GM20431 (cell line): Measurements from ENCODE around the gene CALHM4.

Source experiments
- in situ Hi-C: fragments of 300-500 bp; cut with MseI, MboI; formaldehyde crosslinking; loops from one replicate; pipeline ENCODE4 v1.15.0; 2020; ENCODE audit warnings: low sequenced_read_pairs; ENCODE audit not compliant: unreplicated experiment

CALHM4 gene, protein sequence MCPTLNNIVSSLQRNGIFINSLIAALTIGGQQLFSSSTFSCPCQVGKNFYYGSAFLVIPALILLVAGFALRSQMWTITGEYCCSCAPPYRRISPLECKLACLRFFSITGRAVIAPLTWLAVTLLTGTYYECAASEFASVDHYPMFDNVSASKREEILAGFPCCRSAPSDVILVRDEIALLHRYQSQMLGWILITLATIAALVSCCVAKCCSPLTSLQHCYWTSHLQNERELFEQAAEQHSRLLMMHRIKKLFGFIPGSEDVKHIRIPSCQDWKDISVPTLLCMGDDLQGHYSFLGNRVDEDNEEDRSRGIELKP

DNA sequence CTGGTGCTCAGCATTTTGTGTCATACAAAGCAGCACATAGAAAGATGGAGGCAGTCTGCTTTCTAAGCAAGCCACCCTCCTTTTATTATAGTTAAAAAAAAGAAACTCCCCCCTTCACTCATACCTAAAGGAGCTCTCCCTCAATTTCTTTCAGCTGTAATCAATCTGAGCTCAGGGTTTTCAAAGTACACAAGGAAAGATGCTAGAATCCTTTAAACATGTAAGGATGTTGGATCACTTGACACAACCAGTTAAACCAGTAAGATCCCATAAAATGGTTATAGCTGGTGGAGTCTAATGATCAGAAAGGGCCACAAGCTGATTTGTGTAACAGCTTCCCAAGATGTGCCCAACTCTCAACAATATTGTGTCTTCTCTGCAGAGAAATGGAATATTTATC, at the start of gene CALHM4:
Gene CALHM4 (plus strand): TSS at position 301 of the 400 bp plus-strand sequence. CDS start 43 bp downstream, at position 344.
- in situ Hi-C loops, result no loop called here

DNA sequence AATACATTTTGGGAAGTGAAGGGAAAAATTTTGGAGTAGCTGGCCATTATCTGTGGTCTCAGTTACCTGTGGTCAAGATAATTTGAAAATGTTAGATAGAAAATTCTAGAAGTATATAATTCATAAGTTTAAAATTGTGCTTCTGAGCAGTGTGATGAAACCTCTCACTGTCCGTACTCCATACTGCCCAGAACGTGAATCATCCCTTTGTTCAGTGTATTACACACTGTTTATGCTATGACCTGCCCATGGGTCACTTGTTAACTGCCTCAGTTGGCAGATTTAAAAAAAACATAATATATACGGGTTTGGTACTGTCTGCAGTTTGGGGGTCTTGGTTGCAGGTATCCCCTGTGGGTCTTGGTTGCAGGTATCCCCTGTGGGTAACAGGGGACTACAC, 46.2 kb upstream of the CALHM4 start:
- in situ Hi-C loops, result no loop called here

DNA sequence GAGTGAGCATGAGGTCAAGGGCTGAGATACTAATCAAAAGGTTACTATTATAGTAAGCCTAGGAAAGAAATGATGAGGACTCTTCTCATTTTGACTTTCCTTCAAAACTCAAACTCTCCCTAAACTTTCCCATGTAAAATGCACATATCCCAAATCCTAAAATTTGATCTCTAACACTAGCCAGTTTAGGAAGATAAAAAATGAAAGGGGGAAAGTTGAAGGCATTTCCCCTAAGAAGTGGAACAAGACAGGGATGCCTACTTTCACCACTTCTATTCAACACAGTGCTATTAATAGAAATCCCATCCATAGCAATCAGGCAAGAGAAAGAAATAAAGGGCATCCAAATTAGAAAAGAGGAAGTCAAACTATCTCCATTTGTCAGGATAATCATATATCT, 45.0 kb upstream of the CALHM4 start:
- in situ Hi-C loops, result no loop called here

DNA sequence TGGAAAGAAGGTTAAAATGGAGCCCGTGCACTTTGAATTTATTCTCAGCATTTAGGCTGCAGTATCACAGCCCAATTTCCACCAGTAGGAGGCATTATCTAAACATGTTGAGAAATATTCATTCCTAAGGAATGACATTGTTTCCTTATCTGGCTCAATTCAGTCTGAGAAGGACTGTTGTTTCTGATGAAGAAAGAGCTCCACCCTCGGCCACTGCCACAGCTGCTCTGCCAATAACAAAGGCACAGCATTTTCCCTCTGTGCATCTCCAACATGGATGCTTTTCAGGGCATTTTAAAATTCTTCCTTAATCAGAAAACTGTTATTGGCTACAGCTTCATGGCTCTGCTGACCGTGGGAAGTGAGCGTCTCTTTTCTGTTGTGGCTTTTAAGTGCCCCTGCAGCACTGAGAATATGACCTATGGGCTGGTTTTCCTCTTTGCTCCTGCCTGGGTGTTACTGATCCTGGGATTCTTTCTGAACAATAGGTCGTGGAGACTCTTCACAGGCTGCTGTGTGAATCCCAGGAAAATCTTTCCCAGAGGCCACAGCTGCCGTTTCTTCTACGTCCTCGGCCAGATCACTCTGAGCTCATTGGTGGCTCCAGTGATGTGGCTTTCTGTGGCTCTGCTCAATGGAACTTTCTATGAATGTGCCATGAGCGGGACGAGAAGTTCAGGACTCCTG, 42.0 kb upstream of the CALHM4 start, which contains the start of gene CALHM5:
Gene CALHM5 (plus strand): TSS at position 216 of the 687 bp plus-strand sequence. CDS start 58 bp downstream, at position 274.
- in situ Hi-C loops, result no loop called here

DNA sequence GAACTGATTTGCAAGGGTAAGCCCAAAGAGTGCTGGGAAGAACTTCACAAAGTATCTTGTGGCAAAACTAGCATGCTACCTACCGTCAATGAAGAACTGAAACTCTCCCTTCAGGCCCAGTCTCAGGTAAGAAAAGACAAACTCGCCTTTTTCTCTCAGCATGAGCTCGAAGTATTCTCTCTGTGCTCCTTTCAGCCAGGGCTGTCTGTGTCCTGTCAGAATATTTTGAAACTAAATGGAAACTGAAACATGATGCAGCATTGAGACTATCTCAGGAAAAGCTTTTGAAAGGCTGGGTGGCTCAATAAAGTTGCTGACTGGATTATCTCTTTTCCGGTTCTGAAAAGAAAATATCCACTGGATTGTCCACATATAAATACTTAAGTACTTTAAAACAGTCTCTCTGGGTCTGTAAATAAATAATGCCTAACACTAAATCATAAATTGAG, 41.4 kb upstream of the CALHM4 start:
- in situ Hi-C loops, result no loop called here

DNA sequence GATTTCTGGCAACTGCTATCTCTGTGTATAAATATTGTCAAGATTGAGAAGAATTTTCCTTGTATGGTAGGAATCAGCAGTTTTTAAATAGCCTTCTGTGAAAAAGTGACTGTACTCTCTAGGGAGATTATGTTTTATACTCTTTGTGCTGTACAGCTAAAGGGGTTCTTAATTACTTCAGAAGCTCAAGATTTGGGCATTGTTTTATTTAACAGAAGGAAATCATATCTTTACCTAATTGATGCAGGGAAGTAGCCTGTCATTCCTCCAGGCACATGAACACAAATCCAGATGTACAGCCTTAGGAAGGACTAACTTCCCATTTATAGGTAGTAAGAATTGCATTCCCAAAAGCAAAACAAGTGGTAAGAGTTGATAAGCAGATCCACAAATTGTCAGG, 40.8 kb upstream of the CALHM4 start:
- in situ Hi-C loops, result no loop called here

DNA sequence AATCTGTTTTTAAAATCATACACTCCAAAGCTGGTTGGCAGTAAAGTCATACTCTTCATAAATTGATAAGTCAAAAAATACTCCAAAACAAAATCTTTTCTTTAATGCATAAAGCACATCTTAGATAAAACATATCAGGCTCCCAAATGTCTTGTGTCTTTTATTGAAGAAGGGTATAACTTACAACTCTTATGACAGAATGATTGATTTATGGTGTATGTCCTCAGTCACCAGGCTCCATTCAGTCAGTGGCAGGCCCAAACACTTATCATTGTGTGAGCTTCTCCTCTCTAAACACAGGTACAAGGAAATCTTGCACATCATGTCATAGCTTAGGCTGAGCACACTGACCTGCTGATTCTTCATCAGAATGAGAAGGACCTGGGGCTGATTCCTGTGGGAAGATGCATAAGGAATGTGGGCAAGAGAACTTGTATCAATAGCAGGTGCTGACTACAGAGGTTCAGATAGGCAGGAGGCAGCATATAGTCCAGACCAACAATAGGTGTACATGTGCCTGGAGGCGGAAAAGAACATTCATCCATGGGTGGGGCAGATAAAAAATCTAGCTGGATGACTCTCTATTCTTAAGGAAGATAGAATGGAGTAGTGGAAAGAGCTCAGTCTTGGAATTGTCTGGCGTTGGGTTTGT, 40.2 kb upstream of the CALHM4 start:
- in situ Hi-C loops, result no loop called here

DNA sequence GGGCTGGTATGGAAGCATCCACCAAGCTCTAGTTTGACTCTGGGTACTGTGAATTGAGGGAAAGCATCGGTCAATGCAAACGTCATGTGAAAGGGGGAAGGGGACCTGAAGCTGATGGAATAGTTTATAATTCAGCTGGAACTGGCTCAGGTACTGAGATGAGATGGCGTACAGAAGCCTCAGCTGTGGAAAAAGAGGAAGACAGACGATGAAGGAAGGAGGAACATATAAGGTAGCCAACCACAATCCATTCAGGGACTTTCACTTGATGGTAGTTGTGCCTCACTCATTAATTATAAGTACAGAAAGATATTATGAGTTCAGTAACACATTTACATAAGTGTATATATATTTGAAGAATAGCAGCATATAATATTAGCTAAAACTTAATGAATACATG, 39.4 kb upstream of the CALHM4 start:
- in situ Hi-C loops, result no loop called here

DNA sequence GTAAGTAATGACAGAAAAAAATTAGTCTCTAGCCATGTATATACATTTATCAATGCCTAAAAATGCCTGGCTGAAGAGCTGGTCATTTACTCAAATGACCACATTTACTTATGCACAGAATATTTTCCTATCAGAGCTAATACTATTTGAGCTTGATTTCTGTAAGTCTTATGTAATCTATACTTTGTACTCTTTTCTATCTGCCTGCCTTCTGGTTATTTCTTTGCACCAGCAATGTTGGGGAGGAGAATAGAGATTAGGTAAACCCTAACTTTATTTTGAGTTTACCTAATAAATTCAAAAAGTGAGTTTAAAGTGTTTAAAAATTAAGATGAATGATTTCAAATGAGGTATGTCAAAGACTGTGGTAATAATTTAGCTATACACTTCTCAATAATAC, 38.4 kb upstream of the CALHM4 start:
- in situ Hi-C loops, result no loop called here

DNA sequence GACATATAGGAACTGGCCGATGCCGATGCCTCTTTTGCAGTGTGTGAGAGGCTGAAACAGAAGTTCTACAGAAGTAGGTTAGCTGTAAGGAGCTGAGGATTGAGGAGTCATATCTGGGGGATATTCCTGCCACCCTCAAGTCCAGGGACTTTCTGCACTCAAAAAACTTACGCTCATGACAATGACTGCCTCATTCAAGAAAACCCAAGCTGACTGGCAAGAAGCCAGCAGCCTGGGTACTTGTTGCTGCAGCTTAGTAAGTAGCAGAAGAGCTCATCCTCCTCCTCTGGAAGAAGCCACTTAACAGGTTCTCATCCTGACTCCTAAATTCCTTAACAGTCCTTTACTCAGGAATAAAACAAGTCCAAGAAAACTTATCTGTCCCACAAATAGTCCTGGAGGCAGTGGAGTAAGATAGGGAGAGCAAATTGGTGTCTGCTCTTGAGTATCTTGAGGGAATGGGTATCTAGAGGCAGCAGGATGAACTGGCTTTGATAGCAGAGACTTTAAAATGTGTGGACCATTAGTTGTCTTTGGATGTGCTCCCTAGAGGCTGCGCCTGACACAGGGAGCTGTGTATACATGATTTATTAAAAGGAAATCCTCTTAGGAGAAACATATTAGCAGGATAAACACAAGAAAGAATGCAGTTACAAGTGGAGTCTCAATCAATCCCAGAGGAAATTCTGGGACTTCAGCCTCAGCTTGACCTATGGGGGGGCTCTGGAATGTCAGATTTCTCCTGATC, 34.8 kb upstream of the CALHM4 start:
- in situ Hi-C loops, result no loop called here

DNA sequence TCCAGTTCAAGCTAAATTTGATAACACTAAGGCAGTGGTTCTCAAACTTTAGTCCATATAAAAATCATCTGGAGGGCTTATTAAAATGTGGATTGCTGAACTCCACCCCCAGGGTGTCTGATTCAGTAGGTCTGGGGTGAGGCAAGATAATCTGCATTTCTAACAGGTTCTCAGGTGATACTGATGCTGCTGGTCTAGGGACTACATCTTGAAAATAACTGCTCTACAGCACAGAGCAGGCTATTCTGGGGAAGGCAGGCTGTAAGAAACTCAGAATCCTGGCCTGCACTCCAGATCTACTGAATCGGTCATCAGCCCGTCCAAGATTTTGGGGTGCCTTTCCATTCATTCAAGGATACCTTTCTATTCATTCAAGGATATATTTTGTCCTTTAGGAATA, 30.7 kb upstream of the CALHM4 start:
- in situ Hi-C loops, result no loop called here

DNA sequence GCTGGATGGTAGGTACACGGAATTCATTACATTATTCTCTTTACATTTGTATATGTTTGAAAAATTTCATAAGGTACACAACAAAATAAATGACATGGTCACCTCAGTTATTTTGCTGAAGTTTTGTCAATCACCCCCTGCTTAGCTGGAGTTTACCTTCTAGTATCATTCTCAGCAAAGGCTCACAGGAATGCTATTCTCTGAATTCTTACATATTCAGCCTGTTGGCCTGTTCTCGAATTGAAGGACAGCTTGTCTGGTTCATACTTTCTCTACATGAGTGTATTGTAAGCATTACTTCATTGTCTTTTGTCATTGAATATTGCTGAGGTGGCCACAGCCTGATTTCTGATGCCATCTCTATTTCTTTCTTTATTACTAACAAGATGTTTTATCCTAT, 29.3 kb upstream of the CALHM4 start:
- in situ Hi-C loops, result no loop called here

DNA sequence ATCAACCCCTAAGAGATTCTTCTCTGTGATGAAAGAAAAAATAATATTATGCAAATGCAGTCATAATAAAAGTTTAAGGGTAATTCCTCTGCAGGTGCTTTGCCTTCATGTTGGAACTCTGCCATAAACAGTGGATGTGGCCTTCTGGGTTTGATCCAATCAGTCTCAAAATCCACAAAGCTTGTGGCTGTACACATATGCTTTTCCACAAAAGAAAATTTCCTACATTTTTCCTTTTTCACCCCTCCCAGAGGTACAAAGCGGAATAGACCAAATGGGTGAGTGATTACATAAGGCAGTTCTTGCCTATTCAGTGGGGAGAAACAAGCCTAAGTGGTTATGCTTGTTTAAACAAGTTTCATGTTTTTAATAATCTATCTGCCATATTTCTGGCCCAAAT, 25.4 kb upstream of the CALHM4 start:
- in situ Hi-C loops, result no loop called here

DNA sequence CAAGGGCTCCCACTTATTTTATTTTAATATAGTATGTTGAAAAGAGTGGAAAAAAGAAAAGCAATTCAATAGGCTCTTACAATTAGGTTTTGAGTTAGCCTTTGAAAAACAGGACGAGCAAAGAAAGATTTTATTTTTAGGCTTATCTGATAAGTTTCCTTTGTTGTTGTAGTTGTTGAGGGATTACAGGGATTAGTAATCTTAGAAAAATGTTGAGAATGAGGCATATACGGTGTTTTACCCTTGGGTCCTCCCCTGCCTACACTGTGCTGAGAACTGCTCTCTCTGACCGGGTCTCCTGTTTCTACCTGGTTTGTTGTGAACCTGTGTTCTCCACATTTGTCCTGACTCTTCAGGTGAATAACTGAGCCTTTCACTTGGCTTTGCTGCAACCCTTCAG, 24.8 kb upstream of the CALHM4 start:
- in situ Hi-C loops, result no loop called here

DNA sequence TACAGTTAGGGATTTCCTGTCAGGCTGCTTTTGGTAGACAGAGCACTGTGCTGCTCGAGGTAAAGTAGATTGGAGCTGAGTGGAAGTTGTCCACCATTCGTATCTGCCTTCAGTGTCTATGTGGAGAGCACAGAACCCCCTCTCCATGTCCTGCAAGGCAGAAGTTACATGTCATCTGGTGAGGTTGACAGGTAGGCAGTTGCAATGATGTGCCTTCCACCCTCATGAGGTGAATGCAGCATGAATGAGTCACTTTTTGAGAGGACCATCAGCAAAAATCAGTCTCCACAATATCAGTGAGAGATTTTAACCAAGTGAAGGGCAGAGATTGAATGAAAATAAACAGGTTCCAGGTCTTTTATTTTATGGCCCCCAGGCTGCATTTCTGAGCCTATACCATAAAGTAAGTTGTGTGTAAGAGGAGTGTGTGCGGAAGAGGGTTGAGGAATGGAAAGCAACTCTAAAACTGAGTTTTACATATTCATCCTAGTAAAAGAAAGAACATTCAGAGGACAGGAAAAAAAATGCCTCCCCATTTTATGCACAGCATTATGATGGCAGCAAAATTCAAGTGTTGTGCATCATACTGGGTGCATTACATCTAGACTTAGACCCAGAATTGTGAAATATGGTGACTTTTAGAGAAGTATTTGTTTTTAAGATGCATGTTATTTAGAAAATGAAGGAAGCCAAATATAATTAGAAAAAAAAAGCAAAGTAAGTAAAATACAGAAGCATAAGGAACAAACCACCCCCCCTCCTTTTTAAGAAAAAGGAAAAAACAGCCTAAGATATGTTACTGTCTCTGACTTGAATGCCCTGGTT, 23.9 kb upstream of the CALHM4 start:
- in situ Hi-C loops, result loop anchor here (10.0 kb wide), 1 partner anchor 235 kb away; no protein-coding TSS in a partner anchor

DNA sequence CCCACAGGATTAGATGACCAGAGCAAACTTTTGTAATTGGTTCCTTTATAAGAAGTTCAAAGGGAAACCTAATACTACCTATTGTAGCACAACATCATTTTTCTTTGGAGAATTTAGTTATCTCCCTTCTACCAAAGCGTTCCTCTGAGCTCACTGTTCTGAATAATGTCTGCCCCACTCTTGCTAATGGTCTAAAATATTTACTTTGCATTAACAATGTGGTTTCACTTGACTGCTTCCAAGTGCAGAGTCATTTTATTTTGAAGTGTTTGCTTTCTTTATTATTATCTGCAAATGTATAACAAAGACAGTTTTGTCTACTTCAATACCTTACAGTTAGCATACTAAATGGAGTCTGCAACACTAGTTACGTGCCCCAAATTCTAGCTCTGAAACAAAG, 23.1 kb upstream of the CALHM4 start:
- in situ Hi-C loops, result loop anchor here (10.0 kb wide), 1 partner anchor 236 kb away; no protein-coding TSS in a partner anchor

DNA sequence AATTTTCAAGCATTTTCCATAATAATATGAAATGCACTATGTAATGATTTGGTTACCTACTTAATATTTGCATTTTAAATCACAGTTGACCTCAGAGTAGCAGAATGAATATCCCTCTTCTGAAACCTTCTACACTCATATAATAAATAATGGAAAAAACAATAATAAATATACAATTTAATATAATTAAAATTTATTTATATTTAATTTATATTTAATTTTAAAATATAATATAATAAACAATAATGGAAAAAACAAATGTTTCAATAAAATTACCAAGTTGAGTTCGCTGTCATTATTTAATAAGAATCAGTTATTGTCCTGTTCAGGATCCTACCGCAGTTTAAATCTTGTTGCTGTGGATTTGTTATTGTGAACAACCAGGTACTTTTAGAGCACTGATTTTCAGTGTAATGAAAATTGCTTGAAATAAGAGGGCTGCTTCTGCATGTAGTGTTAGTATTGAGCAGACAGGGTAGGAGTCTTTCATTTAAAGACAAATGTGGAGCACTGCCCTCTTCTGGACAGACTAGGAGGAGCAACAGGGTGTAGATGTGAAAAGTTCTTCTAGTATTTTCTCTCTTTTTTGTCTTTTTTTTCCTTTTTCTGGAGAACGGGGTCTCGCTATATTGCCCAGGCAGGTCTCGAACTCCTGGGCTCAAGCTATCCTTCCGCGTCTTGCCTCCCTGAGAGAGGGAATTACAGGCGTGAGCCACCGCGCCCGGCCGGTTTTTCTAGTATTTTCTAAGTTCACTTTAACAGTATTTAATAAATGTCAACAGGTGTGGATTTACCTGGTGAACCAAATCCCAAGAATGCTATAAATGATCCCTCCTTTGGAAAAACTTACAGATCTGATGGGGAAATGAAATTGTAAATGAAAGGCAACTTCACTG, 21.6 kb upstream of the CALHM4 start:
- in situ Hi-C loops, result loop anchor here (10.0 kb wide), 1 partner anchor 237 kb away; no protein-coding TSS in a partner anchor

DNA sequence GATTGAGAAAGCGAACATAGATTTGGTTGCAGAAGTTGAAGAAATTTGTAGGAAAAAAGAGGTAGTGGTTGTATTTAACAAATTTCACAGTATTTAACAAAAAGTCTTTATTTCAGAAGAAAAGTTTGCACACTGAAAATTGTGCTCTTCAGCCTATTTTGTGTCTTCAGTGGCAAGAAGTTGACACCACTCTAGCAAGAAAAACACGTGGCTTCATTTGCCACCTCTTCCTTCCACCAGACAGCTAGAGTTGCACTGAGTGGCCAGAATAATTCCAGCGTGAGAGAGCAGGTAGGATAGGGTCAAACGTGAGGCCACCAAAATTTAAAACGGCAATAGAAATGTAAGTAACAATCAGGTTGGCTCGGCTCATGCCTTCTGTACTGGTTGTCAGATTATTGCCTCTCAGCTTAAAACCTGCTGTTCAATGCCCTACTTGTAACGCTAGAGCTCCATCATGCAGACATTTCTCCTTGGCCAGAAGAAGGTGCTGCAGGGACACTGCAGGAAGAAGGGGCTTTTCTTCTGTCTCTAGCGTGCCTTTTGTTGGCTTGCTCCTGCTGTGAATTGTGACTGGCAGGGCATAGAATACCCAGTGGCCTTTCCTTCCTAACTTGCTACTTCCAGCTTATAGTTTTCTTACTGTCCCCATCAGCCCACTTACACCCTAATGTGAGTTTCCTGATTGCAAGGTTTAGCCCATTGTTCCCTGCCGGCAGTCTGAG, 20.2 kb upstream of the CALHM4 start:
- in situ Hi-C loops, result loop anchor here (10.0 kb wide), 1 partner anchor 239 kb away; no protein-coding TSS in a partner anchor
